Measurements from ENCODE around the gene TMEM272.
A peak's percentile ranks its signal among the peaks of the same experiment; 100 is the strongest.

TMEM272 gene

GRCh38 chr13:51778392-51778791, 66.6 kb downstream of the TMEM272 start:
- DNase-seq: no peak

GRCh38 chr13:51777921-51778320, 67.1 kb downstream of the TMEM272 start:
- no peak for DNase-seq

DNA sequence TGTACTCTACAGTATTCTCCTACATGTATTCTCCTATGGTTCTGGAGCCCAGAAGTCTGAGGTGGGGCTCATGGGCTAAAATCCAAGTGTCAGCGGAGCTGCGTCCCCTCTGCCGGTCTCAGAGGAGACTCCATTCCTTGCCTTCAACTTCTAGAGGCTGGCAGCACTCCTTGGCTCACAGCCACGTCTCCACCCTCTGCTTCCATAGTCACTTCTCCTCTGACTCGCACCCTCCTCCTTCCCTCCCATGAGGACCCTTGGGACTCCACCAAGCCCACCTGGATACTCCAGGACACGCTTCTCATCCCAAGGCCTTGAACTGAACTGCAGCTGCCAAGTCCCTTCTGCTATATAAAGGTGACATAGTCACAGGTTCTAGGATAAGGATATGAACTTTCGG, 68.8 kb downstream of the TMEM272 start:
- DNase-seq: no peak

GRCh38 chr13:51773515-51773914, 71.5 kb downstream of the TMEM272 start:
- DNase-seq: no peak

GRCh38 chr13:51772781-51773180, 72.2 kb downstream of the TMEM272 start:
- no peak for DNase-seq

DNA sequence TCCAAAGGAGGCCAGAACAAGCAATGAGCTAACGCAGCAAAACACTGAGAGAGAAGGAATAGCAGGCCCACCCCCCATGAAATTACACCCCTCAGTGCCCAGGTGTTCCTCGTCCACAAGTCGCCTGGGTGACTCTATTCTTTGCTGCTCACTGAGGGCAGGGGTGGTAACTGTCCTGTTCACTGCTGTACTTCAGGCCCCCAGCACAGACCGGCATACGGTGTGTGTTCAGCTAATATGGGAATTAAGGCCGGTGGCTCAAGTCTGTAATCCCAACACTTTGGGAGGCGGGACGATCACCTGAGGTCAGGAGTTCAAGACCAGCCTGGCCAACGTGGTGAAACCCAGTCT, 72.9 kb downstream of the TMEM272 start:
- DNase-seq: no peak

- no peak for DNase-seq
These were observed 73.4 kb downstream of the TMEM272 start for GRCh38 chr13:51771418-51772104.

DNA sequence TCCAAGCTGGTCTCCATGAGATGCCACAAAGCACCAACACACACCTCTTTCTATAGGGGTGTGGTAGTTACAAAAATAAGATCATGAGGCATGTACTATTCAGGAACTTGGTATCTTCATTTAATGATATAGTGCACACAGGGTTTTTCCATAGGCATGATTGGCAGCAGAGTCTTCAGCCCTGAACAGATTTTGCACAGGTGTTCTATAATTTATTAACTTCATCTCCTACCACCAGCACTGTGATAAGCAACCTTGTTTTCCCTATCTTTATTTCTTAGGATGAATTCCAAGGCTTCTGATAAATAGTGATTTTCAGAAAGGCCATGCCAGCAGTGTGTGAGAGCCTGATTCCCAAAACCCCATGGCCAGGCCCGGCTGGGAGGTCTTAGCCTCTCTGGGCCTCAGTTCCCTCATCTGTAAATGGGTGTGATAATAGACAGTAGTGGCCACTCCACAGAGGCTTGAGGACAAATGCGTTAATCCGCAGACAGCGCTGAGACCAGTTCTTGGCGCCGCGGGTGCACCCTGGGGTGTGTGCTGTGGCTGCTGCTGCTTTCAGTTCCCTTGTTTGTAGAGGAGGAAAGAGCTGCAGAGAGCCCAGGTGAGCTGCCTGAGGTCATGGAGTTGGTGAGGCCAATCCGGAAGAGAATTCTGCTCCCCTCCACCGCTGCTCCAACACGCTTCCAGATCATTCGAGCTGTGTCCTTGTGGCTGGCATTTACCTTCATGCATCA, 74.1 kb downstream of the TMEM272 start:
- DNase-seq: no peak

DNA sequence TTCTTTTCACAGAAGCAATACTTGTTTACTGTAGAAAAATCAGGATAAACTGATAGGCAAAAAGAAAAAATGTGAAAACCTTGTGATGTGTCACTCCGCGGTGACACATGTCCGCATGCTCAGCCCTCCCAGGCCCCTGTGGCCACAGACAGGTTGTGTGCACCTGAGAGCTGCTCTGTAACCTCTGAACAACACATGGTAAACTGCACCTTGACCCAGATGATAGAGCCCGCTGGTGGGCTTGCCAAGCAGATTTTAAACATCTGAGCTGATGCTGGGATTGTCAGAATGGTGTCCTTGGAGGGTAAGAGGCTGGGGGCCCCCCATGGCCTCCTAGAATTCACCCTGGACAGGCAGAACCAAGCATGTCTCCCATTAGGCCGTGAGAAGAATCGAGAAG, 74.8 kb downstream of the TMEM272 start:
- DNase-seq: no peak

GRCh38 chr13:51769455-51770127, 75.4 kb downstream of the TMEM272 start:
- DNase-seq: no peak

DNA sequence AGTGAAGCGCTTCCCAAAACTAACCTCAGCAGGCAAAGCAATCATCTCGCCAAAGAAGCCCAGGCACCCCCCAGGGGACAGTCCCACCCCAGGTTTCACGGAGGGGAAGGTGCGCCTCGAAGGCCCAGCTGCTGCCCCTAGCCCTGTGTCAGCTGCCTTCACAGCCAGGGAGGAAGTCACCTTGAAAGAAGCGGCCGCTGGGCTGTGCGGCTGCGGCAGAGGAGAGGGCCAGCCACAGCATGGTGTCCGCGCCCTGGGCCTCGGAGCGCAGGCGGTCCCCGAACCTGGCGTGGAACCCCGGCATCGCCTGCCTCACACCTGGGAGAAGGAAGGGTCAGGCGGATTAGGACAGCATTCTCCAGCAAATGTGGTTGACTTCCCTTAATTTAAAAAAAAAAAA, 76.0 kb downstream of the TMEM272 start:
- DNase-seq: no peak

GRCh38 chr13:51768378-51768921, 76.5 kb downstream of the TMEM272 start:
- DNase-seq: no peak

DNA sequence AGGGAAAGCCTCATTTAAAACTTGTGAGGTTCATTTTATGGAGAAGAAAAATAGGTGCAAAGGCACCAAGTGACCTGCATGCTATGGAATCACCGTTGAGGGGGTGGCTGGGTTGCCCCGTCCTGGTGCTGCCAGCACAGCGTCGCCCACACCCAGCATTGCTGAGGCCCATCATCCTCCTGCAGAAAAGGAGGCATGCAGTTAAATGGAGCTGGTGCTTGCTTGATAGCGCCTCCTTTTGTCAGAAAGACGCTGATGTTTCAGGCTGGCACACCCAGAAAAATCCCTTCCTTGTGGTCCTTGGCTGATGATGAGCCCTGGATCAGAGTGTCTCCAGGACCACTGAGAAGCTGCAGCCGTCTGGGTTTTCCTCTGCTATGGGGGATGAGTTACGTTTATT, 77.9 kb downstream of the TMEM272 start:
- DNase-seq: no peak

DNA sequence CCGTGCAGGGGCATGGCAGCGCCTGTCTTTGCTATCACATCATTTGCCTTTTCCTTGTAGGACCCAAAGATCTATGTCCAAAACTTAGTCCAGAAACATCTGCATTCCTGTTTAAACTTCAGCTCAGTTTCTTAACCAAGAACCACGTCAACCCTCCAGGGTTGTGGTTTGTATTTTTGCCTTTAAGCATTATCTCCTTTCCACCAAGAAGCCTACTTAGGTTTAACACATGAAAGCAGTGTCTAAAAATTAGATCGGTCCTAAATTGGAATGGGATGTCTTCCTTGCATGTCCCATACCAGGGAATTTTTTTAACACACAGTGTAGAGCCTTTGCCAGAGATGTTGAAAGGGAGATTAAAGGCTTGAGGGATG, 79.8 kb downstream of the TMEM272 start:
- DNase-seq: no peak

- DNase-seq: peak in 1 of 2 donors; percentile 35
These were observed 80.5 kb downstream of the TMEM272 start for GRCh38 chr13:51764184-51765141.

DNA sequence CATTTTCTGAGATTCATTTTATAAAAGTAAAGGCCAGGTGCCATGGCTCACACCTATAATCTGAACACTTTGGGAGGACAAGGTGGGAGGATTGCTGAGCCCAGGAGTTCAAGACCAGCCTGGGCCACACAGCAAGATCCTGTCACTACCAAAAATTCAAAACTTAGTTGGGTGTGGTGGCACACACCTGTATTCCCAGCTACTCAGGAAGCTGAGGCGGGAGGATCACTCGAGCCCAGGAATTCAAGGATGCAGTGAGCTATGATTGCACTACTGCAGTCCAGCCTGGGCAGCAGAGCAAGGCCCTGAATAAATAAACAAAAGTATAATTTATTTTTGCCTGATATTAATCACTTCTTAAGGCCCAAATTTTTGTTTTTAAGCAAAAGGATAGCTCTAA, 81.5 kb downstream of the TMEM272 start:
- no peak for DNase-seq

All from bone marrow (tissue), 2 donors.